ENCODE data around the gene SUB1.
"Not testable (repeated sequence)": the region's sequence is repeated elsewhere in the genome, so short reads cannot be mapped to it uniquely, and the experiment has no call there.

The SUB1 gene

DNA sequence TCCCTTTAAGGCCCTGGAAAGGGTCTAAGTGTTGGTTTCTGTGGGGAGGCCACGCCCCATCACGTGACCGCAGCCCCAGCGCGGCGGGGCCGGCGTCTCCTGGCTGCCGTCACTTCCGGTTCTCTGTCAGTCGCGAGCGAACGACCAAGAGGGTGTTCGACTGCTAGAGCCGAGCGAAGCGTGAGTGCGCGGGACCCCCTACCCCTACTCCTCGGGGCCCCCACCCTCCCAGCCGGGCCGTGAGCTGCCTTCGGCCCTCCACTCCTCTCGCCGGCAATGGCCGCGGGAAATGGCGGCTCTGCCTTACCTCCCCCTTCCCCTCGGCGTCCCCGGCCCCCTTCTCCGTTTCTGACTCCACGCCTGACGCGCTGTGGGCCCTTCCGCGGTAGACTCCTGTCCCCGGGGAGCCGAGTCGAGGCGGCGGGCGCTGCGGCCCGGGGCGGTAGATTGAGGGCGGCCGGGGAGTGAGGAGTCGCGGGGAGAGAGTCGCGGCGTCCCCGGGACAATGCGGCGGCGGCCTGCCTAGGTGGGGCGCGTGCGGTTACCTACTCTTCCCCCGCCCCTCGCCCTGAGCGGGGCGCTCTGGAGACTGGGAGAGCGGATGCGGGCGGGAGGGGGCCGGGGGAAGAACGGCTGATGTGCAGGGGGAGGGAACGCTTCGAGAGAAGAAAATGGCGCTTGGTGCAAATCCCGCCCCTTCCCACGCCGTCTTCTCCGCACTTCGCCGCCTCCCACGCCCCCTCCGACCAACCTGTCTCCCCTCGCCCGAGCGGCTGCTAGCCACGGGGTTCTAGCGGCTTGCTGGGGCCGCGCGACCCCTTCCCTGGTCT lies at the start of gene SUB1:
SUB1 (plus strand) TSS at position 112 of the 830 bp plus-strand sequence. CDS start 2,956 bp downstream, outside the sequence.
- DNase-seq: peak; percentile 91 to 96

GRCh38 chr5:32536246-32536645 lies 49.1 kb upstream of the SUB1 start:
- DNase-seq: no peak

DNA sequence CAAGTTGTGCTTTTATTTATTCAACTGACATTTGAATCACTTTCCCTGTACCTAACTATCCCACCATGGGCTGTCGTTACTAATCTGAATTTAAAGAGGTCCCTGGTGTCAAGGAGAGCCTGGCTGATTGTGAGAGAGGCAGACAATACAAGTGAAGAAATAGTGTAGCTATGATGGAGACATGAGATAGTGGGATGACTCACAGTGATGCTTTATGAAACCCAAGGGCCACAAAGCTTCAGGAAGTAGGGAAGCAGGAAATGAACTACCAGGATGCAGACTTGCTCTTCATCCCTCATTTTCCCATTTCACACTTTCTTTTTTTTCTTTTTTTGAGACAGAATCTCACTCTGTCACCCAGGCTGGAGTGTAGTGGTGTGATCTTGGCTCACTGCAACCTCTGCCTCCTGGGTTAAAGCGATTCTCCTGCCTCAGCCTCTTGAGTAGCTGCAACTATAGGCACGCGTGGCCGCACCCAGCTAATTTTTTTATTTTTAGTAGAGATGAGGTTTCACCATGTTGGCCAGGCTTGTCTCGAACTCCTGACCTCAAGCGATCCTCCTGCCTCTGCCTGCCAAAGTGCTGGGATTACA lies 47.8 kb upstream of the SUB1 start:
- not testable (repeated sequence) for DNase-seq

GRCh38 chr5:32538031-32538547 lies 47.3 kb upstream of the SUB1 start:
- no peak for DNase-seq

DNA sequence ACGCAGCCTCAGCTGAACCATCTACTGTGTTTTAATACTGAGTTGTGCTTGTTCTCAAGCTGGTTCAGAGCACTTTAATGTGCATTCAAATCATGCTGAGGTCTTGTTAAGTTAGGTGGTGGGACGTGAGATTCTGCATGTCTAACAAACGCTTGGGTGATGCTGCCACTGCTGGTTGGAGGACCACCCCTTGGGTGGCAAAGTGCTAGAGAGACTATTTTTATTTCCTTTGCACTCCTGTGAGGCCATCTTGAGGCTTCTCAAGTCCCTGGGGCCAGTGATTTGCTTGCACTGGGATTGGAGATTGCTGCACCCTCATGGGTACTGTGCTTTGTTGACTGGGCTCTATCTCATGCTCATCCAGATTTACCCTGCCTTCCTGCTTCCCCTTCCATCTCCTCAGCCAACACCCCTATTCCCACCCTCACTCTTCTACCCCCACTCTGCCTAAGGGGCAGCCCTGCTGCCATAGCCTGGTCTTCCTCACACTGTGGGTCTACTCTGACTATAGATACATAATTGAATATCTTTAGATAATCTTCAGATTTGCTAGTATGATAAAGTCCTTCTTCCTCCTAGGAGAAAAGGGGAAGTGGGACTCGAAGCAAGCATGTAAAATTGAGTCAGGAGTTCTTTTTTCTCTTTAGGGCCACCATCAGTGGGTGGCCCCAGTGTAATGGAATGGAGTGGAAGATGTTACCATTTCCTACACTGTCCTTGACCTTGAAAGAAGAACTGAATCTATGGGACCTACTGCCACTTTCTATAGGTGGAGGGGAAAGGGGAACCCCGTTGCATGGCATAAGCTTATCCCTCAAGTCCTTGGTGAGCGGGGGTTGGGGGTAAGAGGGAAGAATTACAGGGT lies 45.1 kb upstream of the SUB1 start:
- DNase-seq: no peak

DNA sequence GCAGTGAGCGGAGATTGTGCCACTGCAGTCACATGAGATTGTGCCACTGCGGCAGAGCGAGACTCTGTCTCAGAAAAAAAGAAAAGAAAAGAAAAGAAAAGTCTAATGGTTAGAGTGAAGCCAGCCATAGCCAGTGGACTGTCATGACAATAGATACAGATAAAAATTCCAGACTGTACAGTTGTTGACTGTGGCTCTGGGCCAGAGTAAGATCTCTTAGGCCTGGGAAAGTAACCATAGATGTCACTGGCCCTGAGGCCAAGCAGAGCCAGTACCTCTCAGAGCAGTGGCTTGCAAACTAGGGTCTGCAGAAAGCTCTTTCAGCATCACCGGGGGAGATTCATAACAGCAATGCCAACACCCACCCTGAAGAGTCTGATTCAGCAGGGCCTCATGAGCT lies 44.1 kb upstream of the SUB1 start:
- no peak for DNase-seq

DNA sequence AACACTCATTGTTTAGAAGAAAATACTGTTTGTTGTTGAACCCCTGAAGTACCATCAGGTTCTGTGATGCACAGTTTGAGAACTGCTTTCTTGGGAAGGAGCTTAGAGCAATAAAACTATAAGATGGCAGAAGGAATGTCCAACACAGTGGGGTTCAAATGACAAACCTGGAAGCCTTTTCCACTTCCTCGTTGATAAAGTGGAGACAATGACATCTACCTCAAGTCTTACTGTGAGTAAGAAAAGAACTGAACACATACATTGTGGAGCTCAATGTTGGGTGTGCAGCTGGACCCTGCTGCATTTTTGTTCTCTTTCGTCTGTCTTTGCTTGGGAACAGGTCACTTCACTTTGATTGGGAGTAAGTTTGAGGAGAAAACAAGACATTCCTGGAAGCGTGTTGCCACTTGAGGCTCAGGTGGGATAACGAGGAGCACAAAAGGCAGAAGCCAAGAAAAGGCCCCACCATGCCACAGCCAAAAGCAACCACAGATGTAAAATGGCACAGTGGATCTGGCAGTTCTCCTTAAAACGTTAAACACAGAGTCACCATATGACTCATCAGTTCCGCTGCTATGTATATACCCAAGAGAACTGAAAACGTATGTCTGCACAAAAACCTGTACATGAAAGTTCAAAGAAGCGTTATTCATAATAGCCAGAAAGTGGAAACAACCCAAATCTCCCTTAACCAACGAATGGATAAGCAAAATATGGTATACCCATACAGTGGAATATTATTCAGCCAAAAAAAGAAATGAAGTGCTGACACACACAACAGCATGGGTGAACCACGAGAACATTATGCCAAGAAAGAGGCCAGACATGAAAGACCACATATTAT lies 42.9 kb upstream of the SUB1 start:
- no peak for DNase-seq

GRCh38 chr5:32543291-32543690 lies 42.1 kb upstream of the SUB1 start:
- no peak for DNase-seq

DNA sequence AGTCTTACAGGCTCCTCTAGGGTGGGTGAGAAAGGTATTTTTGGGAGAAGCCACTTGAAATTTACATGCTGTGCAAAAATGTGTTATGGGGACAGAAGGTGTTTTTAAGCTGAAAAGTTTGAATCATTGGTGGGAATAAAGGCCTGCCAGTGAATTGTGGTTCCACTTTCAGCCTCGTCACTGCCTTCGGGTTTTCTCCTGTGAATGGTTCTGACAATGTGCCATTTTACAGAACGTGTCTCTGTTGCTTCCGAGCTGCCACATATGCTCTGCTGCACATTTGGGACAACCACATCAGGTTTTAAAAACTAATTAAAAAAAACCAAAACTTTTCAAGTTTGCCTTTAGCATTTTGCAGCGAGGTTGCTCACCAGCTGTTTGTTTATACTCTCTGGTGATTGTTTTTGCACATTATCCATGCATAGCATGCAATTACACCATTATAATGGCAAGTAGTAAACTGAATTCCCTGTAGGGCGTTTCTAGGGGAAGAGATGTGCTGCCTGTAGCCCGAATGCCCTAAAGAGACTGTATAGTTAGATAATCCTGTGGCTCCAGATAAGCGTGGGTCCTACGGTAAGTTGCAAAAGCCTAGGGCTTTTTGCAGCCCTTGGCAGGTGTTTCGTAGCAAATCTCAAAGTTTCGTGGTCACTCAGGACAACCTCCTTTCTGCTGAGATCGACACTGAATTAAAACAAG lies 40.1 kb upstream of the SUB1 start:
- no peak for DNase-seq

- no peak for DNase-seq
Observed at GRCh38 chr5:32551194-32551593, 34.2 kb upstream of the SUB1 start.

- no peak for DNase-seq
Observed at GRCh38 chr5:32551865-32552264, 33.5 kb upstream of the SUB1 start.

GRCh38 chr5:32552491-32552890 lies 32.9 kb upstream of the SUB1 start:
- not testable (repeated sequence) for DNase-seq

DNA sequence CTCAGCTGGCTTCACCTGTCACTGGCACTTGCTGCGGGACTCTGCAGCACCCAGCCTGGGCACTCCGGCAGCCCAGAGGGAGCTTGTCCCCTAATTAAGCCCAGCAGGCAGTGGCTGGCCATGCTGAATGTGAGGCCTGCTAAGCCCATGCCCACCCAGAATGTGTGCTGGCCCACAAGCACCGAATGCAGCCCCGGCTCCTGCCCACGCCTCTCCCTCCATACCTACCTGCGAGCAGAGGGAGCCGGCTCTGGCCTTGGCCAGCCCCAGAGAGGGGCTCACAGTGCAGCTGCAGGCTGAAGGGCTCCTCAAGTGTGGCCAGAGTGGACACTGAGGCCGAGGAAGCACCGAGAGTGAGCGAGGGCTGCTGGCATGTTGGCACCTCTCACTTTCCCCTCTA lies 32.4 kb upstream of the SUB1 start:
- DNase-seq: no peak

DNA sequence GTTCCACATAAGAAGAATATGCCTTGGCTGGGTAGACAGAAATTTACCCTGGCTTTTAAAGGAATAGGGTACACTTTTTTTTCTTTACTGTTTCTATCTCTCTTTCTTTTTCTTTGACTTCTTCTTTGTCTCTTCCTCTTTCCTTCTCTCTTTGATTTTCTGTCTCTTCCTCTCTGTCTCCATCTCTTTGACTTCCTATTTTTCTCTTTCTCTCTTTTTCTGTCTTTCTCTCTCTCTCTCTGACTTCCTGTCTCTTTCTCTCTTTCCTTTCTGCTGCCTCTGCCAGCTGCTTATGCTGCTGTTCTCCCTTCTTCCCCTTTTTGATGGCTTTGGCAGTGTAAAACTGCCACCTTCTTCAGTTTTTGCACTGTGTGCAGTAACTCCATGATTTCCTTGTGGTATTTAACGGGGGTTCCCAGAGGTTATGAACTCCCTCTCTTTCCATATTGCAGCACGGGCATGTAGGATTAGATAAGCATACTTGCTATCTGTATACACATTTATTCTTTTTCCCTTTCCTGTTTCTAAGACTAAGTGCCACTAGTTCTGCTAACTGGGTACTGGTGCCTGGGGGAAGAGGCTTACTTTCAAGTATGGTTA lies 31.1 kb upstream of the SUB1 start:
- not testable (repeated sequence) for DNase-seq

GRCh38 chr5:32556543-32556942 lies 28.8 kb upstream of the SUB1 start:
- not testable (repeated sequence) for DNase-seq

DNA sequence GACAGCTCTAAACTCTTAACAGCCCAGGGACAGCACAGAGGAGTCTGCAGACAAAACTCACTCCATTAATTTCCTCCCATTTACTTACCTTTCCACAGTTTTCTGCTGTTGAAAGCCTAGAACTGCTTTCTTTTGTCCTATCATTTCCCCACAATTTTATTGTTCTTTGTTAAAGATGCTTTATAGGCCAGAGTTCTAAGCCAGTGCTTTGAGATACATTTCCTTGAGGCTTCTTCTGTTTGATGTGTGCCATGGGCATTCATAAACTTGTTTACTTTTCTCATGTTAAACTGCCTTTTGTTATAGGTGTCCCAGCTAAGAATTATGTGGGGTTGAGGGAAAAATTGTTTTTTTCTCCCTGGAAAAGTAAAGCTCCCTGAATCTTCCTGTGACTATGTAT lies 25.9 kb upstream of the SUB1 start:
- DNase-seq: no peak

DNA sequence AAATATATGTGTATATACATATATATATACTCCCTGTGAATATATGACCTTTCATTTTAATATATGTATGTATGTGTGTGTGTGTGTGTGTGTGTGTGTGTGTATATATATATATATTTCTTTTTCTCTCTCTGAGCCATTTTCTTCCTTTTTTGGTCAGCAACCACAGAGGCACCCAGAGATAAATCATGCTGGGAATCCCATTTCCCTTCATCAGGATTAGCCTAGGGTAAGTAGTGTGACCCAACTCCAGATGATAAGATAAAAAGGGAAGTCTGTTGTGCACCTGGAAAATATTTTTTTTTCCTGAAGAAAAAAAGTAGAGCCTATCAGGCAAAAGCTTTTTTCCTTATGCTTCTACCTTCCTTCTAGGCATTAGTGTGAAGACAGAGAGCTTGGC lies 25.4 kb upstream of the SUB1 start:
- DNase-seq: no peak

DNA sequence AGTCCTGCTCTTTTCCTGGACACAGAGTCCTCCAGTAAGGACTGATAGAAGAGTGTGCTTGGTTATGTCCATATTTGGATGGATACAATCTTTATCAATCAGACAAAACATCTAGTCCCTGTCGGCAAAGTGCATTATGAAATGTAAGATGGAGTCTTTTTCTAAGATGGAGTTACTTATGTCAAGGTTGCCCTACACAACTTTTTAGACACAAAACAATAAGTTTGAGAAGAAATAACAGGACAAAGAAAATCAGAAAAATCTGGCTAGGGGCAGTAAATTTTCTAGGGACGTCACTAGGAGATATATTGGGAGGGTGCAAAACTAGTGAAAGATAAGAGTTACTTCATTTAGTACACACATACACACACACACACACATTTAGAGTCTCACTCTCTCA lies 23.3 kb upstream of the SUB1 start:
- DNase-seq: no peak

DNA sequence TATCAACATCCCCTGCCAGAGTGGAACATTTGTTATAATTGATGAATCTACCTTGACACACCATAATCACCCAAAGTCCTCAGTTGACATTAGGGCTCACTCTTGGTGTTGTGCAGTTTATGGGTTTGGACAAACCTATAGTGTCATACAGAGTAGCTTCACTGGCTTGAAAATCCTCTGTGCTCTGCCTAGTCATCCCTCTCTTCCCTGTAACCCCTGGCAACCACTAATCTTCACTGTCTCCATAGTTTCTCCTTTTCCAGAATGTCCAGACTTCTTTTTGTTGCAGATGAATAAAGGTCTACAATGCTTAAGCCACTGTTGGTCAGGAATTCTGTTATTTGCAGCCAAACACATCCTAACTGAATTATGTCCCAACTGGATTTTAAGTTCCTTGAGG lies 22.5 kb upstream of the SUB1 start:
- DNase-seq: no peak

DNA sequence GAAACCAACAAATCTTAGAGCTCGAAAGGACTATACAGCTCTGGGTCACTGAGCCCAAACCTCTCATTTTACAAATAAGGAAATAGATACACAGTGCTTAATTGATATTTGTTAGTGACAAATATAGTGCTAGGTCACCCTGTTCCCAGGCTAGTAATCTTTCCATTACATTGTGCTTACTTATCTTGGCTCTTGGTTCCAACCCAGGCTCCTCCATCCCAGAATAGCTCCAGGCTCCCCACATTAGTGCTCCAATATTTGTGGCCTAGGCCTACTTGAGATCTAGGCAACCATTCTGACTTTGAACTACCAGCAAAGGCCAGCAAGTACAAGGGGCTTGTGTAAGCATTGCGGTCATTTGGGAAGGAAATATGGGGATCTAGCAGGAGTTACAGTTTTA lies 21.7 kb upstream of the SUB1 start:
- no peak for DNase-seq

DNA sequence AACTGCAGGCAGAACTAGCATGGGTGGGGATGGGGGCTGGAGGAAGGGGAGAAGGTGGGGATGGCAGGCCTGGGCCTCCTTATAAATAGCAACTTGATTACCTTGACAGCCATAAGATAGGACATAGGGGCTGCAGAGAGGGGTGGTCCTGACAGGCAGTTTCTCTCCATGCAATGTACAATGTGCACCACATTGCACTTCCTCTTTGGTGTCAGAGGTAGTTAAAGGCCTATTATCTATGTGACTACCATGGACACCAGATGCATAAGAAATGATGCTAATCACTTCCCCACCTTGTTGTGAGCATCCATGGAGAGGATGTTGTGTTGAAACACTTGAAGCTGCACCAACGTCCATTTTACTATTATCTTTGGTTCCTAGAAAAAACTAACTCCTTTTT lies 20.2 kb upstream of the SUB1 start:
- no peak for DNase-seq

Measured in NCI-H524 (cell line).